NB4 (cell line): ENCODE results near the gene MROH2A.

Experiments
- CTCF ChIP-seq: IDR thresholded peaks from one replicate; pipeline ENCODE4 v1.5.1; 2012; ENCODE audit warnings: low read depth, low read length
- MAX ChIP-seq: IDR thresholded peaks from 2 replicates; pipeline ENCODE4 v1.6.1; 2011; ENCODE audit warnings: low read depth, low read length
- POLR2A ChIP-seq: IDR thresholded peaks from 2 replicates; pipeline ENCODE4 v1.6.1; 2011; ENCODE audit warnings: mild to moderate bottlenecking; ENCODE audit not compliant: insufficient read length; ENCODE audit errors: extremely low read depth

- TF ChIP-seq CTCF (no peak), POLR2A (no peak), MAX (no peak)
Observed at GRCh38 chr2:233821196-233821595, 43.1 kb downstream of the MROH2A start.
